HFF-Myc (cell line): ENCODE results near the gene SORBS1.

Experiments
- DNase-seq: peaks from one replicate; pipeline ENCODE4 v3.0.0-alpha.2; 2011; ENCODE audit warnings: low read depth; ENCODE audit errors: extremely low read depth
- H3K4me3 ChIP-seq: replicated peaks from 2 replicates; pipeline ENCODE4 v1.5.1; 2011; ENCODE audit warnings: low read depth, mild to moderate bottlenecking, control low read depth, low read length
- TF ChIP-seq, protein P1 (sequence below): IDR thresholded peaks from 2 replicates; pipeline ENCODE4 v1.5.1; 2012; ENCODE audit warnings: mild to moderate bottlenecking, low read depth, low read length, control low read depth; ENCODE audit errors: missing control alignments

SORBS1 gene

DNA sequence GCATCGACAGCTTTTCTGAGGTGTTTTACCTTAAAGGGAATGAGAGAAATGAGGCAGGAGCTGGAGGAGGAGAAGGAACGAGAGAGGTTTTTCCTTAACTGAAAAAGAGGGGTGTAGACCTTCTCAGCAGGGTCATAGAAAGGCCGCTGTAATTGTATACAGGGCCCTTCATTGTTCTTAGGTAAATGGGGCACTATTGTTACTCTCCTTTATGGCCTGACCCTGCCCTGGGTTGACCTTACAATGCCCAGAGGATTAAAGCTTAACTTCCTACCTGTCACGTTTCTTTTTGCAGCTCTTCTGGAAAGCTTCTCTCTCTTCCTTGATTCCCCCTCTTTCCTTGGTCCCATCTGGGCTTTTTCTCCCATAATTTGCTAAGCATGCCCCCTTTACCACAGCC is 256.7 kb downstream of the SORBS1 start:
- no peak overlapping the region for H3K4me3 ChIP-seq
- no peak for DNase-seq
- TF ChIP-seq, protein P1, sequence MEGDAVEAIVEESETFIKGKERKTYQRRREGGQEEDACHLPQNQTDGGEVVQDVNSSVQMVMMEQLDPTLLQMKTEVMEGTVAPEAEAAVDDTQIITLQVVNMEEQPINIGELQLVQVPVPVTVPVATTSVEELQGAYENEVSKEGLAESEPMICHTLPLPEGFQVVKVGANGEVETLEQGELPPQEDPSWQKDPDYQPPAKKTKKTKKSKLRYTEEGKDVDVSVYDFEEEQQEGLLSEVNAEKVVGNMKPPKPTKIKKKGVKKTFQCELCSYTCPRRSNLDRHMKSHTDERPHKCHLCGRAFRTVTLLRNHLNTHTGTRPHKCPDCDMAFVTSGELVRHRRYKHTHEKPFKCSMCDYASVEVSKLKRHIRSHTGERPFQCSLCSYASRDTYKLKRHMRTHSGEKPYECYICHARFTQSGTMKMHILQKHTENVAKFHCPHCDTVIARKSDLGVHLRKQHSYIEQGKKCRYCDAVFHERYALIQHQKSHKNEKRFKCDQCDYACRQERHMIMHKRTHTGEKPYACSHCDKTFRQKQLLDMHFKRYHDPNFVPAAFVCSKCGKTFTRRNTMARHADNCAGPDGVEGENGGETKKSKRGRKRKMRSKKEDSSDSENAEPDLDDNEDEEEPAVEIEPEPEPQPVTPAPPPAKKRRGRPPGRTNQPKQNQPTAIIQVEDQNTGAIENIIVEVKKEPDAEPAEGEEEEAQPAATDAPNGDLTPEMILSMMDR: no peak

DNA sequence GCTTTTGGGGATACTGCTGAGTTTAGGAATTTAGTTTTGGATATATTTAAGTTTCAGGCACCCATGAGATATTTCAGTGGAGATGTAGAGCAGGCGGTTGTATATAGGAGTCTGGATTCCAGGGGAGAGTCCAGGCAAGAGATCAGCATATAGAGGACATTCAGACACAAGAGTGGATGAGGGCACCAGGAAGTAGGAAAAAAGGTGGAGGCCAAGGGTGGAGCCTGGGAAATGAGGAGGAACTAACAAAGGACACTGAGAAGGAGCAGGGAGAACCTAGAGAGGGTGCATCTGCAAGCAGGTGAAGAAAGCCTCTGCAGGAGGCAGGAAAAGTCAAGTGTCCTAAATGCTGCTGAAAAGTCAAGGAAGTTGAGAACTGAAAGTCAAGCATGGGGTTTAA is 257.2 kb downstream of the SORBS1 start:
- DNase-seq: no peak
- TF ChIP-seq, protein P1: no peak
- no peak overlapping the region for H3K4me3 ChIP-seq

DNA sequence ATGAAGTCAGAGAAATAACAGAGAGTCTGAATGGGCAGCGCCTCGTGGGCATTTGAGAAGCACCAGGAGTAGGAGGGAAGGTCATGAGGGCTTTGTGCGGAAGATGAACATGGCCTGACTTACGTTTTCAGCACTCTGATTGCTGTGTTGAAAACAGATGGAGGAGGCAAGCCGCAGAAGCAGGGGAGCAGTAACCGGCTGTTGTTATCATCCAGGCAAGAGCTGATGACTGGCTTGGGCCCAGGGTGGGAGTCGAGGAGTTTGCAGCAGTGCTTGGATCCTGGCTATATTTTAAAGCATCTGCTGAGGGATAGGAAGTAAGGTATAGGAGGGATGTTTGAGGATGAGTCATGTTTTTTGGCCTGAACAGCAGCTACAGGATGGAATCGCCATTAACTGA is 257.6 kb downstream of the SORBS1 start:
- no peak for DNase-seq
- TF ChIP-seq, protein P1: no peak
- no peak overlapping the region for H3K4me3 ChIP-seq

DNA sequence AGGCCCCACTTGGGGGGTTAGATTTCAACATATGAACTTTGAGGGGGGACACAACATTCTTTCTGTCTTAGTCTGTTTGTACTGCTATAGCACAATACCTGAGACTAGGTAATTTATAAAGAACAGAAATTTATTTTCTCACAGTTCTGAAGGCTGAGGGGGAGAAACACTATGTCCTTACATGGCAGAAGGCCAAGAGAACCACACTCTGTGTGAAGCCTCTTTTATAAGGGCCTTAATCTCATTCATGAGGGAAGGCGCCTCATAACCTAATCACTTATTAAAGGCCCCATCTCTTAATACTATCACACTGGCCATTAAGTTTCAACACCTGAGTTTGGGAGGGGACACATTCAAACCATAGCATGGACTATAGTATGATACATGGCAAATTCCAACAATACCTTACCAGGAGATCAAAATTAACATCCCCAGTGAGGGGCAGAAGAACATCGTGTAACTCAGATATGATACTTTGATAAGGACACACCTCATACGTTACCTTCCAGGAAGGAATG is 261.1 kb downstream of the SORBS1 start:
- TF ChIP-seq, protein P1: no peak
- DNase-seq: no peak
- H3K4me3 ChIP-seq: no peak overlapping the region

DNA sequence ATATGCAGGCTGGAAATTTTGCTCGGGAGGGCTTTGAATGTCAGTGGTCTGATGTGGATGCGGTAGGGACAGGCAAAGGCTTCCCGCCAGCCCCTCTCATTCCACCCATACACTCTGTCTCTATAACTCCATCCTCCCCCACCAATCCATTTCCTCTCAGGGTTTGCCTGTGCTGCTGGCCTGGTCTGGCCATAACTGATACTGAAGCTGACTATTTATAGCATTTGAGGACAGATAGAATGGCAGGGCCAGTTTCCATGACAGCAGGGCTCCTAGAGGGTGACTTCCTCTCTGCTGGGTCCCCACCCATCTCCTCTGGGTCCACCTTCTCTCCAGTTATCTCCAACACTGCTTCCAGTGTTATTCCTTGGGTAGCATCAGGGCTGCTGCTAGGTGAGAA is 263.8 kb downstream of the SORBS1 start:
- DNase-seq: no peak
- no peak overlapping the region for H3K4me3 ChIP-seq
- TF ChIP-seq, protein P1: no peak

DNA sequence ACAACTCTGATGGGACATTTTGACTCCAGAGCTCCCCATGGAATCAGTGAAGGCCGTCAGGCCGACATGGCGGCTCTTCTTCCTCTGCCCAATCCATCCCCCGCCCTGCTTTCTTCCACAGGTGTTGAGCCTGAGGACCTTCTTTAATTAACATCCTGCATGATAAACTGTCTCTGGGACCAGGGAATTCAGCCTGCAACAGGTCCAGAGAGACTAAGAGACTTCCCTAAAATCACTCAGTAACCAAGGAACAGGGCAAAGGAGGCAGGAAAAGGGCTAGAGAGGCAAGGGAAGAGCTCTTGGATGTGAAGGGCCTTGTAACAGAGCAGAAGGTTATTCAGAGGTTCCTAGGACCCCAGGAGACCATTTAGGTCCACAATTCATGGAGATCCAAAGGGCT is 264.4 kb downstream of the SORBS1 start:
- no peak overlapping the region for H3K4me3 ChIP-seq
- TF ChIP-seq, protein P1: no peak
- no peak for DNase-seq

DNA sequence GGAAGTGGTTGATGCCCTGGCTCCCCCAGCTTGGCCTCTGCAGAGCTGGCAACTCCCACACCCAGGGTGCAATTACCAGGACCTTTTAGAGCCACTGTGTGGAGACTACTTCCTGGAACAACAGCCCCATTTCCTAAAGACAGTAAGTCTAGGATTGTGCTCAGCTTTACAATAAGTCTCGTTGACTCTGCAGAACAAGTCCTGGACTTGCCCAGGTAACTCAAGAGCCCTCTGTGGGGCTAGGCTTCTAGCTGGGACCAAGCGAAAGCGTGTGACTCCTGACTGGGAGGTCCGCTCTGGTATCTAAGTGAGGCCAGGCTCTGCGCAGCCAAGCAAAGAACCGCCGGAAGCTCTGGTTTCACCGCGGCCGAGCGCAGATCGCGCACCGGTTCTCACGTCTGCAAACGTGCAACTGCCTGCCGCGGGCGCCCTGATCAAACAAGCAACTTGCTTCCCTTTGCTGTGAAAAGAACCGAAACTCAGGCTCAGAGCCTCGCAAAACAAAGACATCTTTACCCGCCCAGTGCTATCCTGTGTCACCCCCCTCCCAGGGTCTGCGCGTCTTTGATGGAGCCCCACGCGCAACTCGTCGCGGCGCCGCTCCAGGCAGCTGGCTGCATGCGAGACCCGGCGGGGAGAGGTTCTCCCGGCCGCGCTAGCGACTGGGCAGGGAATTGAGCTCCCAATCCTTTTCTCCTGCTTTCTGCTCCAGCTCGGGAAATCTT is 266.0 kb downstream of the SORBS1 start:
- DNase-seq: no peak
- peak overlapping the region; percentile 28 for H3K4me3 ChIP-seq
- TF ChIP-seq, protein P1: no peak
